SKM-1 (cell line): ENCODE measurements around the gene PCDH7.

Experiments used
- DNase-seq: peaks from one replicate; lab custom pipeline; 2025; ENCODE audit not compliant: unreplicated experiment; lab: John Stamatoyannopoulos, UW

Gene PCDH7

GRCh38 chr4:30720021-30720660, at the start of gene PCDH7:
Gene PCDH7, plus strand, starts transcription at chr4:30720369. Its CDS starts 1,054 bp downstream, at chr4:30721423.
- DNase-seq = no peak

DNA sequence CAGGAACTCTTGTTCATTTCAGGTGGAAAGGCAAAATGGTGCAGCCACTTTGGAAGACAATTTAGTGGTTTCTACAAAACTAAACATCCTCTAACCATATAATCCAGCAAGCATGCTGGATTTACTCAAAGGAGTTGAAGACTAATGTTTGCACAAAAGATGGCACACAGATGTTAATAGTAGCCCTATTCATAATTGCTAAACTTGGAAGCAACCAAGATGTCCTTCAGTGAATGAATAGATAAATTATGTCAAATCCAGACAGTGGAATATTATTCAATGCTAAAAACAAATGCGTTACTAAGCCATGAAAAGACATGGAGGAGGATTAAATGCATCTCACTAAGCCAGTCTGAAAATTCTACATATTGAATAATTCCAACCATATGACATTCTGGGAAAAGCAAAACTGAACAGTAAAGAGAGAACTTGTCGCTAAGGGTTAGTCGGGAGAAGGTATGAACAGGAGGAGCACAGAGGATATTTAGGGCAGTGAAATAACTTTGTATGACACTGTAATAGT, 48.2 kb upstream of the PCDH7 start:
- DNase-seq = no peak

- no peak for DNase-seq
Observed at GRCh38 chr4:30696191-30696590, 24.0 kb upstream of the PCDH7 start.

DNA sequence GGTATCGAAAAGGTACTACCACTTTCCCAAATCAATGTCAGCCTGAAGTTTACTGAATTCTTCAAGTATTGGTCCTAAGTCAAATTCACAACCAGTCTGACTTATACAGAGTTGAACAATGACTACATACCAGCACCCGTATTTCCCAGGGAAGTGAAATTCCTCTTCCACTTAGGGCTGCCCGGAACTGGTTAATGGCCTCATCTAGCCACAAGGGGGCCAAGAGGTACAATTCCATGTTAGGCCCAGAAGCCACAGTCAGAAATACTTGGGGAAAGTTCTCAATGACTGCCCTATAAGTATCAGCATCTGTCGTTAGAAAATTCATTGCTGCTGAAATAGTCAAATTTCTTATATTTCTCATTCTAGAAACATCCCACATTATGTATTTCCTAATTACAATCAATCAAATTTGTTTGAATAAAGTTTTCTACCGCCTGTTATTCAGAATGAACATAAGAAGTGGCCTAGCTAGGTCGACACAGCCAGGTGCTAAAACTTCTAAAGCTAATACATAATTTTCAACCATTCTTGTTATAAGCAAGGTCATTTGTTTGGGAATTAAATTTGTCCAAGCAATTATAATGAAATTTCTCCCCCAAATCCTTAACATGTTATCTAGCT, 5.6 kb upstream of the PCDH7 start:
- DNase-seq = peak; percentile 39

DNA sequence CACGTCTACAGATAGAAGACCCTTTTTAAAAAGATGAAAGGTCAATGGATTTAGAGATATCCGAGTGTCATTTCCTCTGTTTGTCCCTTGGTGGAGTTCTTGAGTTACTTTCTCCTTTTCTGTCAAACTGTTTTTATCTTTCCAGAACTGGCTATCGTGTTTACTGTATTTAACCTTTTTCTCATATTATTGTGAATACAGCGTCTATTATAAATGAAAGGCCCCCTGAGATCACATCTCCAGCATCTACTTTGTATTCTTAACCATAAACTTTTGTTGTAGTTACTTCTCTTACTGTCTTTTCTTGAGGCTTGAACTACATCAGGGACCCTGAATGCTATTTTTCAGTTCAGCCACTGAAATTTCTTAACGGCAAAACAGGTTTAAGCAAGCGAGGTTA, 4.0 kb upstream of the PCDH7 start:
- DNase-seq = no peak

GRCh38 chr4:30716681-30717207, 3.4 kb upstream of the PCDH7 start:
- DNase-seq = no peak

- DNase-seq = no peak
Observed at GRCh38 chr4:30717208-30718020, 2.8 kb upstream of the PCDH7 start.

DNA sequence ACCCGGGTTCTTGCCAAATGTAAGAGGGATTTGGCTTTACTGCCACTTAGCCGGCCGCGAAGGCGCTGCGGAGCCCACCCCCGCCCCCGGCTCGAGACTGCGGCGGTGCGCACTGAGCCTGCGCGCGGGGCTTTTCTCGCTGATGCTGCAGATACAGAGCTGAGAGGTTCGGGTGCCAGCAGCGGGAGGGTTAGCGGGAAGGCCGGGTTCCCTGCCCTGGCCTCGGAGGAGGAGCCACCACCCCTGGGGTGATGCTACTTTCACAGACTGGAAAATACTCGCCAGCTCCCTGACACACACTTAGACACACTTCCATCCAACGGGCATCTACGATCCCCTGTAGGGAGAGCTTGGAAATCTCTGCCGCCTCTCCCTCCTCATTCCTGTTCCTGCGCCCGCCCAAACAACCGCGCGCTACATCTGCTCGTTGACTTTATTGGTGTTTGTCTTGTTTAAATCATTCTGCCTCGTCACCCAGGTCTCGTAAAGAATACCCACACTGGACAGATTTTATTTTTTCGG, 2.1 kb upstream of the PCDH7 start:
- no peak for DNase-seq

DNA sequence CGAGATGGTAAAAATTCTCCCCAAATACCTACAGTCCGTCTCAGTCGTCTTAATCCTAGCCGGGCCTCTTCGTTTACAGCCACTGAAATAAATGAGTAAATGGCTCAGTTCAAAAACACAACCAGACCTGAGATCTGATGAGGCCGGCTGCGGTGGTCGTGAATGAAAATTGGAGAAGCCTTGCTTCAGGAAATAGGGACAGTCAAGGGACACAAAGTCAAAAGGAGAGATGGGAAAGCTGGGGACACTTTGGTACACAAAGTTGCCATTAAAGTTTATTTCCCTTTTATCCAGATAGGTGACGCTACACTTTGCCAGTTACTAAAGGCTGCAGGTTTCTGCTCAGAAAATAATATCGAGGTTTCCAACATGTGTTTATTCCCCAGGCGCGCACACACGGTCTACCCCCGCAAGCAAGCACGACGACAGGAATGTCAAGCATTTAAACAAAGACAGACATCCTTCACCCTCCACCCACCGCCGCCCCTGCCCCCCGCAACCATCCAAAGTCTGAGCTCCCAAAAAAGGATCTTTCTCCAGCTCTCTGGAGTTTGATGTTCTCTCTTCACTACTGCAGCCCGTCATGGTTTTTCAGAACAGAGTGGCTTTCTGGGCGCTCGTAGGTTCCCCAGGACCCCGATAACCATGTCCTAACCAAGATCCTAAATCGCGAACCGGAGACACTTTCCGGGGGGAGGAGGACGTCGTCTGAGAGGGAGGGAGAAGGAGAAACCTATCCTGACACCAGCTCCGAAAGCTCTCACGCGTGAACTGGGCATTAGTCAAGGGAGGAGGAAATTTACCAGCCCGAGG, 1.3 kb upstream of the PCDH7 start:
- DNase-seq = no peak

GRCh38 chr4:30719454-30720020, 632 bp upstream of the PCDH7 start:
- DNase-seq = no peak

DNA sequence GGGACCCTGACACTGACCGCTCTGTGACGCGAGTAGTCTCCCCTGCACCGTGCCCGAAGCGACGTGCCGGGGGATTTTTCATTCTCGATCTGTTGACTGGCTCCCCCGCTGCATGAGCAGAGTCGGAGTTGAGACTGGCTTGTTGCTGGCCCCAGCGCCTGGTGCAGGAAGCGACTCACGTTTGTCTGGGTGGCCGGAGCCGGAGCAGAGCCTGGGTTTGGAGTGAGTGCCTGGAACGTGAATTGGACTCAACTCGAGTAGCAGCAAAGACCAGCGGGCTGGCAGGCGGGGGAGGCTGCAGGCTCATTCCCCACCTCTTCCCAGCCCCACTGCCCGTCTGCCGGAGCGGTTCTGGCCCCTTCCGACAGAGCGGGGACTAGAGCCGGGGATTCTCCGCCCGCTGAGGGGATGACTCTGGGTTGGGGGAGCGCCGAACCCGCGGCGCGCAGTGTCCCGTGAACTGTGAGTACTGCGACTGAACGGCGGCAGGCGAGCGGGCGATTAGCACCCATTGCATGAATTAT, 554 bp downstream of the PCDH7 start:
- no peak for DNase-seq

DNA sequence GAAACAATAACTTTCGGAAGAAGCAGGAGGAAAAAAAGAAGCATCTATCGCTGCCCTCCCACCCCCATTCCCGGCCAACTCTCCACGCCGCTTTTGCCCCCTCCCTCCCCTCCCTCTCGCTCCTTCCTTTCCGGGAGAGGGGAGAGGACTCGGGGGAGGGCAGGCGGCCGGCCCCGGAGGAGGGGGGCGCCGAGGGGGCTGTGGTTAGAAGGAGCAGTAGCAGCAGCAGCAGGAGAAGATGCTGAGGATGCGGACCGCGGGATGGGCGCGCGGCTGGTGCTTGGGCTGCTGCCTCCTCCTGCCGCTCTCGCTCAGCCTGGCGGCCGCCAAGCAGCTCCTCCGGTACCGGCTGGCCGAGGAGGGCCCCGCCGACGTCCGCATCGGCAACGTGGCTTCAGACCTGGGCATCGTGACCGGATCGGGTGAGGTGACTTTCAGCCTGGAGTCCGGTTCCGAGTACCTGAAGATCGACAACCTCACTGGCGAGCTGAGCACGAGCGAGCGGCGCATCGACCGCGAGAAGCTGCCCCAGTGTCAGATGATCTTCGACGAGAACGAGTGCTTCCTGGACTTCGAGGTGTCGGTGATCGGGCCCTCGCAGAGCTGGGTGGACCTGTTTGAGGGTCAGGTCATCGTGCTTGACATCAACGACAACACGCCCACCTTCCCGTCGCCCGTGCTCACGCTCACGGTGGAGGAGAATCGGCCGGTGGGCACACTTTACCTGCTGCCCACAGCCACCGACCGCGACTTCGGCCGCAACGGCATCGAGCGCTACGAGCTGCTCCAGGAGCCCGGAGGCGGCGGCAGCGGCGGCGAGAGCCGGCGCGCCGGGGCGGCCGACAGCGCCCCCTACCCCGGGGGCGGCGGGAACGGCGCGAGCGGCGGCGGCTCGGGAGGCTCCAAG, 1.3 kb downstream of the PCDH7 start:
- DNase-seq = no peak

GRCh38 chr4:30722092-30722358, 1.9 kb downstream of the PCDH7 start:
- DNase-seq = no peak

- no peak for DNase-seq
Observed at GRCh38 chr4:30722359-30723200, 2.4 kb downstream of the PCDH7 start.

DNA sequence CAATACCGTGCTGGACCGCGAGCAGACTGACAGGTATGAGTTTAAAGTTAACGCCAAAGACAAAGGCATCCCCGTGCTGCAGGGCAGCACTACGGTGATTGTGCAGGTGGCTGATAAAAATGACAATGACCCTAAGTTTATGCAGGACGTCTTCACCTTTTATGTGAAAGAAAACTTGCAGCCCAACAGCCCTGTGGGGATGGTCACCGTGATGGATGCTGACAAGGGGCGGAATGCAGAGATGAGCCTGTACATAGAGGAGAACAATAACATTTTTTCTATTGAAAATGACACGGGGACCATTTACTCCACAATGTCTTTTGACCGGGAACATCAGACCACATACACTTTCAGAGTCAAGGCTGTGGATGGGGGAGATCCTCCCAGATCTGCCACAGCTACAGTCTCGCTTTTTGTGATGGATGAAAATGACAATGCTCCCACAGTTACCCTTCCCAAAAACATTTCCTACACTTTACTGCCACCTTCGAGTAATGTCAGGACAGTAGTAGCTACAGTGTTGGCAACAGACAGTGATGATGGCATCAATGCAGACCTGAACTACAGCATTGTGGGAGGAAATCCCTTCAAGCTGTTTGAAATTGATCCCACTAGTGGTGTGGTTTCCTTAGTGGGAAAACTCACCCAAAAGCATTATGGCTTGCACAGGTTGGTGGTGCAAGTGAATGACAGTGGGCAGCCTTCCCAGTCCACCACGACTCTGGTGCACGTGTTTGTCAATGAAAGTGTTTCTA, 3.2 kb downstream of the PCDH7 start:
- no peak for DNase-seq

- no peak for DNase-seq
Observed at GRCh38 chr4:30724247-30724646, 4.1 kb downstream of the PCDH7 start.

GRCh38 chr4:30725562-30725961, 5.4 kb downstream of the PCDH7 start:
- no peak for DNase-seq
